Retinal pigment epithelial cell (primary cell): ENCODE measurements around the gene DSE.

Experiments
- DNase-seq: peaks from one replicate; pipeline ENCODE4 v3.0.0-alpha.2; 2010; ENCODE audit warnings: low read depth
- H3K4me3 ChIP-seq: 2 replicates; pipeline ENCODE4 v1.5.1; 2011; ENCODE audit warnings: mild to moderate bottlenecking, low read length, control low read depth, moderate library complexity
- TF ChIP-seq, protein P1 (sequence below): conservative IDR thresholded peaks from 2 replicates; pipeline ENCODE4 v1.5.1; 2011; ENCODE audit warnings: low read depth, low read length, control low read depth, inconsistent platforms

DSE gene

DNA sequence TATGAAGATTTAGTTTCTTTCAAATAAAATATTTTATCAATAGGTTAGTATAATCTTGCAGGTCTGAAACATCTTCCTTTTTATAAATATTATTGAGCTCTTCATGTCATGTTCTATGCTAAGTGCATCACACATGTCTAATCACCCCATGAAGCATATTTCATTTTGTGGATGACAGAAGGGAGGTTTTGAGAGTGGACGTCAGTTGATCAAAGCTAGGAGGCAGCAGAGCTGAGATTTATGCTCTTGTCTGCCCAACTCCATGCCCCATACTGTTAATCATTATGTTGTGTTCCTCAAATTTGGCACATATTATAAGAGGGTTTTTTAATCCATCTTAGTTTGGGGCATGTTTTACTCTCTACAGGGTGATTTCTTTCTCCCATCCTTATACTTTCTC, 22.7 kb downstream of the DSE start:
- DNase-seq = no peak
- H3K4me3 ChIP-seq = no peak overlapping the region
- TF ChIP-seq, protein P1, sequence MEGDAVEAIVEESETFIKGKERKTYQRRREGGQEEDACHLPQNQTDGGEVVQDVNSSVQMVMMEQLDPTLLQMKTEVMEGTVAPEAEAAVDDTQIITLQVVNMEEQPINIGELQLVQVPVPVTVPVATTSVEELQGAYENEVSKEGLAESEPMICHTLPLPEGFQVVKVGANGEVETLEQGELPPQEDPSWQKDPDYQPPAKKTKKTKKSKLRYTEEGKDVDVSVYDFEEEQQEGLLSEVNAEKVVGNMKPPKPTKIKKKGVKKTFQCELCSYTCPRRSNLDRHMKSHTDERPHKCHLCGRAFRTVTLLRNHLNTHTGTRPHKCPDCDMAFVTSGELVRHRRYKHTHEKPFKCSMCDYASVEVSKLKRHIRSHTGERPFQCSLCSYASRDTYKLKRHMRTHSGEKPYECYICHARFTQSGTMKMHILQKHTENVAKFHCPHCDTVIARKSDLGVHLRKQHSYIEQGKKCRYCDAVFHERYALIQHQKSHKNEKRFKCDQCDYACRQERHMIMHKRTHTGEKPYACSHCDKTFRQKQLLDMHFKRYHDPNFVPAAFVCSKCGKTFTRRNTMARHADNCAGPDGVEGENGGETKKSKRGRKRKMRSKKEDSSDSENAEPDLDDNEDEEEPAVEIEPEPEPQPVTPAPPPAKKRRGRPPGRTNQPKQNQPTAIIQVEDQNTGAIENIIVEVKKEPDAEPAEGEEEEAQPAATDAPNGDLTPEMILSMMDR = peak; percentile 17

DNA sequence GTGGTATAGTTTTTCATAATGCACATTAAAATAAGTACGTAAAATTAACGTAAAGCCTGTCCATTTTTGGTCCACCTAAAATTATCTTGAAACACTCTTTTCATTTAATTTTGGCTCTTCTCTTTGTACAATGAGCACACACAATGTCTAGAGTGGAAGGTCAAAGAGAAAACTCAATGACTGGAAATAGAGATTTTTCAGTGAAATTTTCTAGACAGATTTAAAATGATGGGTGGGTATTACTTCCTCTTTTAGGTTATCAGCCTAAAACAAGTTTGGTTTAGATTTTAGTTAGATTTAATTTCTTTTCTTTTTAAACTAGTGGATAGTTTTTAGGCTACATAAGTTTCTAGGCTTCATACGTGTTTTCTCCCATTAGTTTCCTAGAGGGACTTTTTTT, 24.9 kb downstream of the DSE start:
- DNase-seq = no peak
- no peak overlapping the region for H3K4me3 ChIP-seq
- TF ChIP-seq, protein P1 = no peak

DNA sequence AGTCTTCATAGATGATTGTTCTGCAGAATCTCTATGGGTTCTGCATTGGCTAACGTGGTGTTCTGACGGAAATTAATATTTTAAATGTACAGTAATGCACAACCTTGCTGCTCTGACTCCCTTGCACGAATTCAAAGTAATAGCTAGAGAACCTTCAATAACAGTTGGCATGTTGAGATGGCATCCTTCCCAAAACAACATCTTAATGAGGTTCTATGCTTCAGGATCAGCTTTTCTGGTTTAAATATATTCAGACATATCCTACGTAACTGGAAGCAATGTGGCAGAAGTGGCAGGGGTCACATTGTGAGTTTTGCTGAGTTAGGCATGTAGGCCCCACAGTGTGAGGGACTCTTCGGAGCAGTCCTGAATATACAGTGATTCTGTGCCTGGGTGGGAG, 25.7 kb downstream of the DSE start:
- DNase-seq = no peak
- TF ChIP-seq, protein P1 = no peak
- no peak overlapping the region for H3K4me3 ChIP-seq

DNA sequence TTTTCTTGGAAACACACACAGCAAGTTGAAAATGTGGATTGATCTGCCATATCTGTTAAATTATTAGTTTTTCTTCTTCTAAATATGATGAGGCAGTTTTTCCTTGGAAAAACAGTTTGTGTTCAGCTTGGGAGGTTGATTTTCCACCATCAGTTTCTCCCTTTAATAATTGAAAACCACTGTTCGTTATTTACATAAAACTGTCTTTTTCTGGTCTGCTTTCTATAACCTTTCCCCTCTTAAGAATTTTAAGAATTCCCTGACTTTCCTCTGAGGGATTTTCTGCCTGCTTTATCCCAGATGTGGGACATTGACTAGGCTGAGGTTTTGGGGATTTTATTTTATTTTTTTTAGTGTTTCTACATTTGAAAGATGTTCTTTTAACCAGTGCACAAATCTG, 27.2 kb downstream of the DSE start:
- no peak for DNase-seq
- H3K4me3 ChIP-seq = no peak overlapping the region
- TF ChIP-seq, protein P1 = no peak

DNA sequence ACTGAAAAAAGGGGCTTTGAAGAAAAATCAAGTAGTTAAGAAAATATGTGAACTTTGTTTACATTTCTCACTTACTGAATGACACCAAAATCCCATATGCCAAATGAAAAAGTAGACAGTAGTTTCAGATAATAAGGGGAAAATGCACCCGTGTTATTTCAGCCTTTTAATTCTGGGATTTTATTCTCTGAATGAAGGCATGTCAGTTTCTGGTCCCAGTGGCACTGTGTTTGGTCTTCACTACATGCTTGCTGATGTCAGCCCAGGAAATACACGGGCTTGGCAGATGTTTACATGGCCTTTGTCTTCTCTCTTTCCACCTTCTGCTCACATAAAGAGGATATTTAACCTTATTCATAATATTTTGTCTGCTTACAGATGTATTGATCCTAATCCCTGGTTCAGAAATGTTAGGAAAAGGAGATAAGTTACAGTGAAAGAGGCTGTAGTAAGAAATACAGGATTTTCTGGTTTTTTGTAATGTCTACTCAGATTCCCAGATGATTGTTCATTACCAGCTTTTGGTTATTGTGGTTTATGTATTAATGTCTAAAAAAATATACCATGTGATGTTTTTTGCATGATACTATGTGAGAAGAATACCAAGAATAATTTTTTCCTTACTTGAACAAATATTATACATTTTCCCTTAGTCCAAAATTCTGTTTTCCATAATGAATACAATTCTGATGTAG, 27.7 kb downstream of the DSE start:
- TF ChIP-seq, protein P1 = no peak
- no peak for DNase-seq
- no peak overlapping the region for H3K4me3 ChIP-seq

DNA sequence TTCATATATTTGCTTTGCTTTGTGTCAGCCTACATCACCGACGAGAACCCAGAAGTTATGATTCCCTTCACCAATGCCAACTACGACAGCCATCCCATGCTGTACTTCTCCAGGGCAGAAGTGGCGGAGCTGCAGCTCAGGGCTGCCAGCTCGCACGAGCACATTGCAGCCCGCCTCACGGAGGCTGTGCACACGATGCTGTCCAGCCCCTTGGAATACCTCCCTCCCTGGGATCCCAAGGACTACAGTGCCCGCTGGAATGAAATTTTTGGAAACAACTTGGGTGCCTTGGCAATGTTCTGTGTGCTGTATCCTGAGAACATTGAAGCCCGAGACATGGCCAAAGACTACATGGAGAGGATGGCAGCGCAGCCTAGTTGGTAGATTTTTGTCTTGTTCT, 28.5 kb downstream of the DSE start:
- DNase-seq = no peak
- no peak overlapping the region for H3K4me3 ChIP-seq
- TF ChIP-seq, protein P1 = no peak

DNA sequence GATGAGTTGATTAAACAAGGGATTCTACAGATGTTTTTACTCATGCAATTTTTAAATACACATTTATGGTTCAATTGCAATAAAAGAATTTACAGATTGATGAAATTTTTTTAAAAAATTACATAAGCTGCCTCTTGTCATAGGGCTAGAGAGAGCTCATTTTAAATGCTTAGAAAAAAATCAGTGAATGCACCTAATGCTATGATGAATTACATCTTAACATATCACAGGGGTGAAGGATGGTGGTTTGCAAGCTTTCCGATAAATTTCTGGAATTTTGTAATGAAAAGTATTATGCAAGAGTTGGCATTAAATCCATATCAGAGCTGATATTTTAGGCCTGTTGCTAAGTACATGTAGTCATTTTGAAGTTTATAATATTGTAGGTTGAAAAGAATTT, 29.6 kb downstream of the DSE start:
- TF ChIP-seq, protein P1 = no peak
- DNase-seq = no peak

More for the DNA sequence above, 29.6 kb downstream of the DSE start:
- no peak overlapping the region for H3K4me3 ChIP-seq
